Rectal smooth muscle tissue (tissue), 1 donor: ENCODE results near the gene SH3RF3.

ENCODE experiments used
- H3K27ac ChIP-seq: one replicate; pipeline ENCODE4 v1.7.0; 2013; ENCODE audit warnings: low read depth, low read length, inconsistent platforms
- H3K27me3 ChIP-seq: one replicate; pipeline ENCODE4 v1.7.0; 2013; ENCODE audit warnings: low read length; ENCODE audit not compliant: control insufficient read depth, insufficient read depth
- H3K36me3 ChIP-seq: one replicate; pipeline ENCODE4 v1.7.0; 2013; ENCODE audit warnings: low read length; ENCODE audit not compliant: control insufficient read depth, insufficient read depth
- H3K4me1 ChIP-seq: one replicate; pipeline ENCODE4 v1.7.0; 2013; ENCODE audit warnings: low read length; ENCODE audit not compliant: control insufficient read depth, insufficient read depth
- H3K4me3 ChIP-seq: one replicate; pipeline ENCODE4 v1.7.0; 2013; ENCODE audit warnings: low read length
- H3K9ac ChIP-seq: one replicate; pipeline ENCODE4 v1.7.0; 2013; ENCODE audit warnings: low read length

Gene SH3RF3

DNA sequence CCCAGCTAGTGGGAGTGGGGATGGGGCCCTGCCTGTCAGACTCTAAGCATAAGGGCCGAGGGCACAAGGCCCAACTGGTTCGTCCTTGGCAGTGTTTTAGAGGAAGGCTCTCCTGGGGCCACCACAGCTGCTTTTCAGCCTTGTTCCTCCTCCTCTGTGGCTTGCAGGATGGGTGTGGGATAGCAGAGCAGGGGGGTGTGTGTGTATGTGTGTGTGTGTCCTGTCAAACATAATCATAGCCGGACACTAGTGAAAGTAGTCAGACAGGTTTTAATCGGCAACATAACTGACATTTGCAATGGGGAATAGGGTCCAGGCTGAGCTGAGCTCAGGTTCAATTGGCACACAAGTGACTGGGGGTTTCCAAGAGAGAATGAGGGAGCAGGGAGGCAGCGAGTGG lies 370.6 kb downstream of the SH3RF3 start:
- Histone ChIP-seq H3K4me1 (no peaks in the 10 kb centered on the region), H3K9ac (no peak overlapping the region), H3K27me3 (no peaks in the 10 kb centered on the region), H3K27ac (no peak overlapping the region), H3K4me3 (no peak overlapping the region), H3K36me3 (no peaks in the 10 kb centered on the region)

DNA sequence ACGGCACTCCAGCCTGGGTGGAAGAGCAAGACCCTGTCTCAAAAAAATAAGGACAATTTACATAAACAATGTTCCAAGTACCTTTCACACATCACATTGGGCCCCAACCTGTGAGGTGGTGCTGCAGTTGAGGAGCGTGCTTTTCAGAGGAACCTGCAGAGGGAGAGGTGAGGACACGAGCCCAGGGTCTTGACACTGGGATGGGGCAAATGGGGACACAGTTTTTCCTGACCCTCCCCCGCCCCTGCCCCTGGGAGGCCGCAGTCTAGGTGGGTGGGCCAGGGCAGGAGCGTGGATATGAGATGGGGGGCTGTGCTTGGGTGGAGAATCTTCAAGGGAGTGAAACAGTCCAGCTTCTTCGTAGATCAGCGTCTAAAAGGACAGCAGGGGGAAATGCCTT lies 371.9 kb downstream of the SH3RF3 start:
- H3K4me1 ChIP-seq, result no peaks in the 10 kb centered on the region
- no peak overlapping the region for H3K4me3 ChIP-seq
- no peaks in the 10 kb centered on the region for H3K36me3 ChIP-seq
- no peak overlapping the region for H3K27ac ChIP-seq
- no peak overlapping the region for H3K9ac ChIP-seq
- H3K27me3 ChIP-seq, result no peaks in the 10 kb centered on the region

DNA sequence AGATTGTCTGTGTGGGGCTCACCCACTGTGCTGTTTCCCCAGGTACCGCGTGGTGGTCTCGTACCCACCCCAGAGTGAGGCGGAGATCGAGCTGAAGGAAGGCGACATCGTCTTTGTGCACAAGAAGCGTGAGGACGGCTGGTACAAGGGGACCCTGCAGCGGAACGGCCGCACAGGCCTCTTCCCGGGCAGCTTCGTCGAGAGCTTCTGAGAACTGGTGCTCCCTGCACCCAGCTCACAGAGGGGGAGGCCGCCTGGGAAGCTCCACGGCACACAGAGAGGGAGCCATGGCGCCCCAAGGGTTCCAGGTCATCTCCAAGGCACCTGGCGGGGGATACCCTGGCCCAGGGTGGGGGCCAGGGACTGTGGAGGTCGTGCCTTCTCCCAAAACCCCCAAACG lies 372.5 kb downstream of the SH3RF3 start:
- Histone ChIP-seq H3K9ac (no peak overlapping the region), H3K36me3 (no peaks in the 10 kb centered on the region), H3K4me1 (no peaks in the 10 kb centered on the region), H3K27me3 (no peaks in the 10 kb centered on the region), H3K27ac (no peak overlapping the region), H3K4me3 (no peak overlapping the region)

DNA sequence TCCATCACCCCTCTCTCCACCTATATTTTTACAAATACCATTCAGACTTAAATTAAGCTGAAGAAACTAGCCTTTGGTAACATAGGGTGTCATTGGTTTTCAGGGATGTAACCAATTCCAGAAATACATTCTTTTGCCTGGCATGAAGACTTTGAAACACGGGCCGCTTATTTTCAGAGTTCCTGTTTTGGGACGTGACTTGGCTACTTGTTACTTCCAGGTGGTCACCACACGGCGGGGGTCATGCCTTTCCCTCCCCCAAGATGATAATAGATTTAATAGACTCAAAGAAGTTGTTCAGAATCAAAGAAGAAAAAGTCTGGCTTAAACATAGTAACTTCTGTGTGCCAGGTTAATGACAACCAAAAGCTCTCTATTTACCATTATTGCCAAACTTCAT lies 374.2 kb downstream of the SH3RF3 start:
- Histone ChIP-seq H3K27ac (no peak overlapping the region), H3K4me1 (no peaks in the 10 kb centered on the region), H3K4me3 (no peak overlapping the region), H3K9ac (no peak overlapping the region), H3K27me3 (no peaks in the 10 kb centered on the region), H3K36me3 (no peaks in the 10 kb centered on the region)

DNA sequence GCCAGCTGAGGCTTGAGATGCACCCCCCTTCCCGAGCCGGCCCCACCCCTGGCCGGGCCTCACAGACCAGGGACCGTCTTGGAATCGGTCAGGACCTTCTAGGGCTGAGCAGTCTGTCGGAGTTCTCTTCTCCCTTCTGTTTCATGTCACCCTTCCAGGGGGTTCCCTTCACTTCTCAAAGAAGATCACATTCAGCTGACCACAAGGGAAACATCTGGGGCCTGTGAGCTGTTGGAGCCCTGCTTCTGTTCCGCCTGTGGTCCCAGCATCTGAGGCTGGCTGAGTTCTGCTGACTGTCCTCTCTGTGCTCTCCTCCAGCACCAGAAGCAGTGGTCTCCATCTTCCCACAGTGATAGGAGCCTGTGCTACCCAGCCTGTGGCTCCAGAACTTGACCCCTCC lies 378.2 kb downstream of the SH3RF3 start:
- H3K36me3 ChIP-seq, result no peaks in the 10 kb centered on the region
- no peak overlapping the region for H3K4me3 ChIP-seq
- no peaks in the 10 kb centered on the region for H3K27me3 ChIP-seq
- H3K9ac ChIP-seq, result no peak overlapping the region
- H3K27ac ChIP-seq, result no peak overlapping the region
- no peaks in the 10 kb centered on the region for H3K4me1 ChIP-seq

DNA sequence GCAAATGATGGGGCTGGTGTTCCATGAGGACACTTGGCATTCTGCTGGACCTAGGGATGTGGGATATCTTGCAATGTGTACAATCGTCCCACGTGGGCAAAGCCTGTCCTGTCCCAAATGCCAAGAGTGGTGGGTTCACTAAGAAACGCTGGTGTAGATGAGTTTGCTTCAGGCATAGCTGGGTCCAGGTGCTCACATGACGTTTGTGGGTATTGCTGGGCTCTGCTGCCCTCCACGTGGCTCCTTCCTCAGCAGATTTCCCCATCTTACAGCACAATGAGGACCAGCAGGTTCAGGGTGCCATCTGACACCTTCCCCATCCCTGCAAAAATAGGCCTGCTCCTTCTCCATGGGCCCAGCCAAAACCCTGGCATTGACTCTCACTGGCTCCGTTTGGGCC lies 378.8 kb downstream of the SH3RF3 start:
- no peaks in the 10 kb centered on the region for H3K4me1 ChIP-seq
- no peaks in the 10 kb centered on the region for H3K27me3 ChIP-seq
- H3K36me3 ChIP-seq, result no peaks in the 10 kb centered on the region
- H3K4me3 ChIP-seq, result no peak overlapping the region
- H3K27ac ChIP-seq, result no peak overlapping the region
- H3K9ac ChIP-seq, result no peak overlapping the region

DNA sequence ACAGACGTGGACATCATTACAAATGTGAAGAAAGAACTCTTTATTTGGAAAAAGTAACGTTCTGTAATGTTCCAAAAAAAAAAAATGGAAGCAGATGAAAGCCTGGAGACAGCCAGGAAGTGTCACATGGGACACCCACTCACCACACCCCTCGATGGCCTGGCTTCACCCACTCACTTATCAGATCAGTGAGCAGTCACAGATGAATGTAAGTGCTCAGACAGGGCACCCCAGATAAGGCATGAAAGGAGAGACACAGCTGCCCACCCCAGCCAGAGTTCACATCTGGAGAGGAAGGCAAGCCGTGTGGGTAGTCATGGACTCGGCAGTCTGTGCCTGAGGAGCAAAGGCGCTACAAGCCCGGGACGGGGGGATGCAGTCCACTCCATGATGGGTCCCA lies 379.6 kb downstream of the SH3RF3 start:
- H3K27me3 ChIP-seq, result no peaks in the 10 kb centered on the region
- no peak overlapping the region for H3K9ac ChIP-seq
- no peak overlapping the region for H3K27ac ChIP-seq
- no peaks in the 10 kb centered on the region for H3K36me3 ChIP-seq
- H3K4me3 ChIP-seq, result no peak overlapping the region
- peaks cover 4% of the 10 kb centered on the region for H3K4me1 ChIP-seq

DNA sequence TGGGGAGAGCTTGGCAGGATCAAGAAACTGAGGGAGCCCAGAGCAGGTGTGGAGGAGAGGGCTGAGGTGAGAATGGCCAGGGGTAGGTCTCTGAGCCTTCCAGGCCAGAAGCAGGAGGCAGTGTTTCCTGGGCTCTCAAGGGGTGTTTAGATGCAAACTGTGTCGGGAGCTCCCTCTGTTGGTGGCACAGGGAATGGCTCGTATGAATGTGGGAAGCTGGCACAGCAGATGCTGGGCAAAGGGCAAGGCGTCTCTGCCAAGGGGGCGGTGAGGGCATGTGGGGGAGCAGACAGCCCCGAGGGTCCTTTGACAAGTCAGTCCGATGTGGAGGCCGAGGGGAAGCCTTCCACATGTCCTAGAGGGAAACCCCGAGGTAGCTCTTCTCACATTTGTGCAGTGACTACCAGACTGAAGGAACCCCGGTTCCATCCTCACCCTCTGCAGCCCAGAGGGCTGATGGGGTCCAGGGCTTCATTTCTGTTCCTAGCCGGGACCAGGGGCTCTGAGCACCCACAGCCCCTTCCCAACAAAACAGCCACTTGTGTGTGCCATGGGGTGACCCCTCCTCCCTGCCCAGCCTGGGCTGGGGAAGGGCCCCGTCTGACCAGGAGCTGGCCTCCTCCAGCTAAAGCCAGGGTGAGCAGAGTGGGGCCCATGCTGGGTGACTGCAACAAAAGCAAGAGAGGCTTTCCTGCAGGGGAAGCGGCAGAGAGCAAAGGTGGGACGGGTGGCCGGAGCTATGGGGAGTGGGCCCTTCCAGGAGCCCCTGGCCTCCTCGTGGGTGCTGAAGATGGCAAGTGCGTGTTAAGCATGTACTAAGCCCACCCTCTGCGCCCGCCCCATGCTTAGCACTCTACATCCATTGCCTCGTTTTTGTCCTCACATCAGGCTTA lies 381.4 kb downstream of the SH3RF3 start:
- Histone ChIP-seq H3K36me3 (no peaks in the 10 kb centered on the region), H3K9ac (no peak overlapping the region), H3K4me1 (peaks cover 19% of the 10 kb centered on the region), H3K4me3 (no peak overlapping the region), H3K27ac (no peak overlapping the region), H3K27me3 (no peaks in the 10 kb centered on the region)

DNA sequence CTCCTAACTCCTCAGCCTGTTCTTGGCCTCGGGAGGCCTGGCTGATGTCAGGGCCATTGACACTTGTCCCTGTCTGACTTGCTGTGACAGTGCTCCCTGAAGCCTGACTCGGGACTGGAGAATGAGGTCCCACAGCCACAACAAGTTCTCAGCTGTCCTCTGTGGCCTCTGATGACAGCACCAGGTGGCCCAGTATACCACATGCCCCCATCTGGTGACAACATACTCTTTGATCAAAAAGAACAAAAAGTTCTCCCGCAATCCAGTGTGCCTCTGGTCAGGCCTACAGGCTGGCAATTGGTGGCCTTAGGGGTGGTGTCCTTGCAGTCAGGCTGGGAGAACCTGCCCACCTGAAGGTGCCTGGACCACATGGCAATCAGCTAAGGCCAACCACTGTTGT lies 382.2 kb downstream of the SH3RF3 start:
- no peaks in the 10 kb centered on the region for H3K27me3 ChIP-seq
- H3K36me3 ChIP-seq, result no peaks in the 10 kb centered on the region
- H3K27ac ChIP-seq, result no peak overlapping the region
- H3K9ac ChIP-seq, result no peak overlapping the region
- peaks cover 19% of the 10 kb centered on the region for H3K4me1 ChIP-seq
- no peak overlapping the region for H3K4me3 ChIP-seq

DNA sequence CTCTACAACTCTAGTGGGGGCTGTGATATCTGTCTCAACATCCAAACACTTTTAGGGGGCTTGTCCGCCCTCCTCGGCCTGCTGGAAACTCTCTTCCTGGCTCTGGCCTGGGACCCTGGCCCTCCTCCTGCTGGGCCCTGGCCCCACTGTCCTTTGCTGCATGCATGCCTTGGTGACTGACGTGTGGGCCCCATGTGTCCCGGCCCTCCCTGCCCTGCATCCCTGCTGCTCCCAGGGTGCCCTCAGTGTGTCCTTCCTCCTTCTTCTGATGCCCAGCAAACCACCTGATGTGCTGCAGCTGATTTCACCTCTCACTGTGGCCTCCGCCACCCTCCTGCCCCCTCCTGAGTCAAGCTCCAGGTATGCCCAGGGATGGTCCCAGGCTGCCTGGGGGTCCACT lies 383.1 kb downstream of the SH3RF3 start:
- Histone ChIP-seq H3K4me3 (no peak overlapping the region), H3K27me3 (no peaks in the 10 kb centered on the region), H3K27ac (no peak overlapping the region), H3K4me1 (peaks cover 19% of the 10 kb centered on the region), H3K9ac (no peak overlapping the region), H3K36me3 (no peaks in the 10 kb centered on the region)

DNA sequence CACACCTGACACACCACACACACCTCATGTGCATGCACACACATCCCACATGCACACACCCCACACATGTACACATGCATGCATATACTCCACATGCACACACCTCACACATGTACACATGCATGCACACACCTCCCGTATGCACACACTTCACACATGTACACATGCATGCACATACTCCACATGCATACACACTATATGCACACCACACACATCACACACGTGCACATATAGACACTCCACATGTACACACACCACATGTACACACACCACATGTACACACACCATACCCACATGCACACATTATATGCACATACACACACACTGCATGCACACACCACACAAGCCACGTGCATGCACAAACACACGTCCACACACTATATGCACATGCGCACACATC lies 384.2 kb downstream of the SH3RF3 start:
- H3K27ac ChIP-seq, result peak overlapping the region; percentile 90
- no peaks in the 10 kb centered on the region for H3K36me3 ChIP-seq
- no peaks in the 10 kb centered on the region for H3K27me3 ChIP-seq
- peaks cover 19% of the 10 kb centered on the region for H3K4me1 ChIP-seq
- no peak overlapping the region for H3K9ac ChIP-seq
- no peak overlapping the region for H3K4me3 ChIP-seq

DNA sequence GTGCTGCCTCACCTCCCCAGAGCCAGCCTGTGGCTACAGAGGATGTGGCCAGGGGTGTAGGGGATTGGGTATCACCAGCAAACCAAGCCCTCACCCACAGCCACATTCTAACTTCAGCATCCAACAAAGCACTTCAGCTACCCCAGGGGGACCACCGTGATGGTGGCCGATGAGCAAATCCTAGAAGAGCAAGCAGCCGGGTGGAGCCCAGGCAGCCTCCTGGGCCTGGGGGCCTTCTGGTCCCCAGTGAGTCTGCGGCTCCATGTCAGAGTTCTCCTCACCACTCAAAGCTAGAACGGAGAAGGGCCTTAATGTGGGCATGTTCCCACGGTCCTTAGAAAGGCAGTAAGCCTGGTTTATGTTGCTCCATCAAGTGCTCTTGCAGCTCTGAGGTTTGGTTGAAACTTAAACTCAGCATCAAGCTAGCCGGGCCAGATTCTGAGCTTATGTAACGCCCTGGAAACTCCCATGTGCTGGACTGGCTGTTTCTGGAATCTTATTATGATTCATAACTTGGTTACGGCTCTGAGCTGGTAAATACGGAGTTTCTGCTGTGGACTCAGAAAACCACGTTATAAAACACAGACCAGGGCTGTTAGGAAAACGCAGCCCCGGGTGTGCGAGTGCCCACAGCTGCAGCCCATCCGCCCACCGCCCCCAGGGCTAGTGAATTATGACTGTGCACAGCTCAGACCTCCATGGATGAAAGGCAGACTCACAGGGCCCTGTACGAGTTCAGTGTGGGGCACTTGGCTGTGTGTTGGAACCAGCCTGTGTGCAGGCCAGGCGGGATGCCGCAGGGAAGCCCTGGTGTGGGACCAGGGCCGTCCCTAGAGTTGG lies 385.0 kb downstream of the SH3RF3 start:
- H3K4me3 ChIP-seq, result peak overlapping the region; percentile 6
- peaks cover 19% of the 10 kb centered on the region for H3K4me1 ChIP-seq
- H3K27ac ChIP-seq, result peak overlapping the region; percentile 90
- no peaks in the 10 kb centered on the region for H3K27me3 ChIP-seq
- H3K9ac ChIP-seq, result no peak overlapping the region
- no peaks in the 10 kb centered on the region for H3K36me3 ChIP-seq
